SH-SY5Y (cell line): ENCODE data around the gene NEUROG1.

Experiments used
- GATA2 ChIP-seq: IDR thresholded peaks from 2 replicates; pipeline ENCODE4 v1.6.1; 2011; ENCODE audit warnings: mild to moderate bottlenecking, low read depth, low read length
- GATA3 ChIP-seq: IDR thresholded peaks from 2 replicates; pipeline ENCODE4 v1.6.1; 2011; ENCODE audit warnings: low read depth, mild to moderate bottlenecking, low read length, moderate library complexity

- TF ChIP-seq GATA3: no peak
- no peak for TF ChIP-seq GATA2
Measured at GRCh38 chr5:135555530-135555929, 19.8 kb upstream of the NEUROG1 start.
